Central memory CD4-positive, alpha-beta T cell (primary cell): ENCODE measurements around the gene CR1.
"Not testable (repeated sequence)": the region's sequence is repeated elsewhere in the genome, so short reads cannot be mapped to it uniquely, and the experiment has no call there.

Source experiments
- DNase-seq: peaks from one replicate; pipeline ENCODE4 v3.0.0; 2022
- total RNA-seq, 3 experiments: gene quantifications; one replicate each; lab custom pipeline; 2026; lab: John Stamatoyannopoulos, UW

Gene CR1
- total RNA-seq: 0.07 to 23.9 (median 12.5) reads per million in 3 experiments

DNA sequence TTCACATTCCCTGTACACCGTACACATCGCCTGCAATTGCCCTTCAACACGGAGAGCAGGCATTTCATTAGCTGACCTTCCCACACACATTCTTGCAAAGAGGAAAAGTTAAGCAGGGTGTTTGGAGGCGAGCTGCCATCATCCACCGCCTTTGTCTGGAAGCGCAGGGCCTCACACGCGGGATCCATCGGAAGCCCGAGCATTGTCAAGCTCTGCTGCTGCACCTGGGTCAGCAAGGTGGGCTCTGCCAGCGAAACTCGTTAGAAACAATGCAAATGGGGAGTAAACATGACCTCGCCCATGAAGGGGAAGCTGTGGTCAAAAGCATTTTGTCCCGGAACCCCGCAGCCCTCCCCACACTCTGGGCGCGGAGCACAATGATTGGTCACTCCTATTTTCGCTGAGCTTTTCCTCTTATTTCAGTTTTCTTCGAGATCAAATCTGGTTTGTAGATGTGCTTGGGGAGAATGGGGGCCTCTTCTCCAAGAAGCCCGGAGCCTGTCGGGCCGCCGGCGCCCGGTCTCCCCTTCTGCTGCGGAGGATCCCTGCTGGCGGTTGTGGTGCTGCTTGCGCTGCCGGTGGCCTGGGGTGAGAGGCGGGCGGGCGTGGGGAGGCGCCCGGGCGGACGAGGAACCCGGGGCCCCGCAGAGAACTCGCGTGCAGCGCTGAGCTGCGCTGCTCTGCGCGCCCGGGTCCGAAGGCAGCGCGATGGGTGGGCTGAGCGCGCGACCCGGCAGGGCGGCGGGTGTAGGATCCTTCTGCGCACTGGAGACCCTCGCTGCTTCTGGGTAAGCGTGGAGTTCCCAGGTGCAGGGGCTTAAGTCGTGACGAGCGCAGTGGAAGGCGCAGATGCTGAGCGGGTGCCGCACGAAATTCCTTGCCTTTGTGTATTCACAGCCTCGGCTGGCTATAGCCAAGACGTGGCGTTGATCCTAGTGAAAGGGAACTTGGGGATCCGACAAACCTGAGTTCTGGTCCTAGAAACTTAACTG, at the start of gene CR1:
CR1 (plus strand) TSS at position 357 of the 992 bp plus-strand sequence; CDS start at position 468, 111 bp downstream.
- DNase-seq: peak; percentile 22

DNA sequence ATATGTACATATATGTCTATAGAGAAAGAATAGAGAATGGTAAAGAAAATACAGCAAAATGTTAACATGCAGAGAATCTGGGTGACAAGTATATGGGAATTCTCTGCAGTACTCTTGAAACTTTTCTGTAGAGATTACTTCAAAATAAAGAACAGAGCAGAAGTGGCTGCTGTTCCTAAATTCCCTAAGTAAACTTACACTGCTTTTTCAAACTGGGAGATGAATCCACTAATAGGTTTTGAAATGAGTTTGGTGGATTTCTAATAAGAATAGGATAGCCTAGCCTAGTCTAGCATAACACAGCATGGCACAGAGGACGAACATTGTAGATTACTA, 42.3 kb upstream of the CR1 start:
- DNase-seq: no peak

DNA sequence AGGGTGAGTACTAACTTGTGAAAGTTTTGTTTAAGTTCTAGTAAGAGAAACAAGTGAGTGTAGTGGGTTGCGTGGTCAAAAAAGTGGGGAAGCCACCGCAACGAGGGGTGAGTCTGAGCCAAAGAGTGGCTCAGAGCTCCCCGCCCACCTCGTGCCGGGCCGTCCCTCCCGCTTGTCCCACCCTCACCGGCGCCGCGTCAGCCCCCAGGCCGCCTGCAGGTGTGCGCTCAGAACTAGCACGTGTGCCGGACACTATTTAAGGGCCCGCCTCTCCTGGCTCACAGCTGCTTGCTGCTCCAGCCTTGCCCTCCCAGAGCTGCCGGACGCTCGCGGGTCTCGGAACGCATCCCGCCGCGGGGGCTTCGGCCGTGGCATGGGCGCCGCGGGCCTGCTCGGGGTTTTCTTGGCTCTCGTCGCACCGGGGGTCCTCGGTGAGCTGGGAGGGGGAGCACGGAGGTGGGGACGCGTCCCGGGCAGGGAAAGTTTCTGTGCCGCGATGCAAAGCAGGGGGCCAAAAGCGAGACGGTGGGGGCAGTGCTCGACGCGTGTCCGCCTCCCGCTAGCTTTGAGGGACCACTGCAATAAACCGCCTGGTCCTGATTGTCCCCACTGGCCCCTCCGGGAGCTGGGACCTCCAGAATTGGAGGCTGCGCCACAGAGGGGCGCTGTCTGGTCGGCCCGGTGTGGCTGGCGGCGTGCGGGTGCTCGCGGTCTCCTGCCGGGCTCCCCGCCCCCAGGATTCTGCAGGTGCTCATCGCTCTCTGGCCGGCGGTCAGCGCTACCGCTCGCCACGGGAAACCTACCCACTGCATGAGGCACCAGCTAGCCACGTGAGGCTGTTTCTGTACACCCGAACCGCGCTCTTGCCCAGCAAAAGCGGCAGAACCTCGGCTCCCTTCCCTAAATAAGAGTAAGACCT, 41.7 kb upstream of the CR1 start, which contains the start of gene CR2:
CR2 (plus strand) TSS at position 283 of the 919 bp plus-strand sequence; CDS start at position 374, 91 bp downstream.
- DNase-seq: peak; percentile 16

DNA sequence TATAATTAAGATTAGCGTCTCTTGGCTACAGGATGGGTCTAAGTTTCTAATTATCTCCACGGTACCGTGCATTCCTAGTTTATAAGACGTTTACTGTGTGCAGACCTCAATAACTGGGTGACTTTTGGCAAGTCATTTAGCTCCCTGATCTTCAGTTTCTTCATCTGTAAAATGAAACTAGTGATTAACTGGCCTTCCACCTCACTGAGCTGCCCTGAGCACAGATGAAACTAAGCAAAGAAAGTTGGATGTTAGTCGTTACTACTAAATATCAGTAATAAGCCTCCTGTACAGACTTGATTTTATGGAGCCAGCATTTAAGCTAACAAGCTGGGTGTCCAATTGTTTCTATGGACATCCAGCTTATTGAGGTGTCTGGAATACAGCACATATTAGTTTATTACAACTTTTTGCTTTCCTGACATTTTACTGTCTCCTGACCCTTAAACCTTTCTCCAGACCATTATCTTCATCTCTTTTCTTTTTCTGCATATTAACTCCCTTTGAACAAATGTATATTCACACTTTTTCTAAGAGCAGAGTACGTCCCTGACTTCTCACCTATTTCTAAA, 40.7 kb upstream of the CR1 start:
- no peak for DNase-seq

DNA sequence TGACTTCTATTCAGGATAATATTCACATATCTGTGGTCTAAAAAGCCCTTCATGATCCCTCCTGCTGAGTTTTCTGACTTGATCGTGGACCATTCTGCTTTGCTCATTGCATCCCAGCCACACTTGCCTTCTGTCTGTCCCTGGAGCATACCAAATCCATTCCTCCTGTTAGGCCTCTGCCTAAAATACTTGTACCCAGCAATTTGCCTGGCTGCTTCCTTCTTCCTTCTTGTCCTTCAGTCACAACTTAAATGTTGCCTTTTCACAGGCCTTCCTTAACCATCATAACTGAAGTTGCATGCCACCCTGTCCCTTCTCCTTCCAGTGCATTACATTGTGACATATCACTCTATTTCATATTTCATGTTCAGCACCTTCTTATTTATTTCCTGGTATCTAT, 37.5 kb upstream of the CR1 start:
- no peak for DNase-seq

DNA sequence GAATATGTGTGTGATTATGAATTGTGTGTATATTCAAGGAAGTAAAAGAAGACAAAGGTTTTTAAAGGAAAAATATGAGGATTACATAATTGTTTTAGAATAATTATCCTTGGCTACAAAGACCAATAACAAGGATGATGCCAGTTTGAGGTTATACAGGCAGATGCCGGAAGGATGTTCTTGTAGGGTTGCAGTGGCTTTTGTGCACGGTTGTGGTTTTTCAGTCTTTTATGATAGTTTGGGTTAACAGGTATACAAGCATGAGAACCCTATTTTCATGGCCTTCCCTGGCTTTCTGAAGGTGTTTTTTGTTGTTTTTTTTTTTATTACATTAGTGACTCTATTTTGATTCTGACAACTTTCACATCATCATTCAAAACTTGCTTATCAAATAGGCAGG, 36.9 kb upstream of the CR1 start:
- DNase-seq: peak; percentile 69

DNA sequence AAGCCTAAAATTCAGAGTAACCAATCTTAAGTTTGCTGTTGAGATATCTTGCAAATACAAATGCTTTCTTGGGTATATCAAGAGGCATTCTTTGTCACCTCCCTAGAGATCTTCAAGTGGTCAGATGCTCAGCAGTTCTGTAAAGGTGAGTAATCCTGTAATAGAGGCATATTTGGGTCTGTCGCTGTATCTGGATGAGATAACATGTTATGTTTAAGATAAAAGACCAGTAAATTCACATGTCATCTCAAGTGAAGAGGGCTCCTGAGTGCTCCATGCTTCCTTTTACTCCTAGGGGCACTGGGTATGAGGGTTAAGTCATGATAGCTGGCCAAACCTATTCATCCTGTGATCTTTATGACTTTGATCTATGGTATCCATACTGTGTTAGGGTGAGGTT, 34.3 kb upstream of the CR1 start:
- no peak for DNase-seq

DNA sequence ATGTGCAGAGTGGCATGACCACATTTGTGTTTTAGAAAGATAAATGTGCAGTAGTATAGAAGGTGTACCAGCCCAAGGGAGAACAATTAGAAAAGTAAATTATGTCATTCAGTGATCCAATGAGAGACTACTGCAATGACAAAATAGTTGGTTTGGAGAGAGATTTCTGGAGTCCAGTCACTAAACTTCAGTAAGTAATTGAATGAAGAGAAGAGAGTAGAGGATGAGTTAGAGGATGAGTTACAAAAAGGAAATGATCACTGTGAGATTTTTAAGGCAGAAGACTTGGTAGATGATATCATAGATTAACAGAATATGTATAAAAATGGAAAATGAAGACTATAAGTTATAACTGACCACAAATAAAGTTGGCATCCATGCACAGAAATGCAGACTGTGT, 33.4 kb upstream of the CR1 start:
- DNase-seq: no peak

DNA sequence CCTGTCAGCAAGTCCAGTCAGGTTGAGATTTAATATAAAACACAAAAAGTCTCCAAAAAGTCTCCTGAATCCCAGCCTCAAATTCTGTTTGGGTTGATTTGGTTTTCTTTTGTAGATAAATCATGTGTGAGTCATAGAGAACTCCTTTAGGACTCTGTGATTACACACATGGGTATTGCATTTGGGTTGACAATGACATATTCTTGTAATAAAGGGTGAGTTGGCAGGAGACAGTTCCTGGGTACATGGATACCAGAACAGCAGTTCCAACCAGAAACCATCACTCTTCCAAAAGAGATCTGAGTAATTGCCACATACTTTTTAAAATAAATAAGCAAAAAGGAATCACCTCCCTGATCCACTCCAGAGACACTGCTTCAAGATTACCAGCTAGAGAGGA, 32.9 kb upstream of the CR1 start:
- DNase-seq: no peak

DNA sequence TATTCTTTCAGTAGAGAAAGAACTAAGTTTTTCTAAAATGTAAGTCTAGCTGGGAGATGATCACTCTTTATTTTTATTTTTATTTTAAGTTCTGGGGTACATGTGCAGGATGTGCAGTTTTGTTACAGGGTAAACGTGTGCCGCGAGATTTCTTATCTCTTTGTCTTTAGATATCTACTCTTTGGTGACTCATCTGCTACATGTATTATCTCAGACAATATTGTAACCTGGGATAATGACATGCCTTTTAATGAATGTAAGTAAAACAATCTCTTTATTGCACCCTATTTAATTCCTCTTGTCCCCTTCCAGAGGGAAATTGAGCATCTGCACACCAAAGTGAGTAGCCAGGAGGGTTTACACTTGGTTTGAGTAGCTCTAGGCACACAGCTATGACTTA, 32.4 kb upstream of the CR1 start:
- no peak for DNase-seq

DNA sequence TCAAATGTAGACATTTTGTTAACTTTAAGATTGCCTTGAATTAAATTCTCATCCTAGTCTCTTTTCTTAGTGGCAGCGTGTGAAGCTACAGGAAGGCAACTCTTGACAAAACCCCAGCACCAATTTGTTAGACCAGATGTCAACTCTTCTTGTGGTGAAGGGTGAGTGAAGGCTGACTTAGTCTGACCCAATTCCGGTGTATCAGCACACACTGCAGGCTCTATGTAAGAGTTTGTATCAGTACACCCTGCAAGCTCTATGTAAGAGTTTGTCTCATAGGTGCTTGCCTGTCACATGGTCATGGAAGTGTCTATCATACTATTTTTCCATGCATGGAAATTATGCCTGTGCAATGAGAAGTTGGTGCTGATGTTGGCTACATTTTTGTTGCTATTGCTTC, 25.0 kb upstream of the CR1 start:
- DNase-seq: peak; percentile 41

DNA sequence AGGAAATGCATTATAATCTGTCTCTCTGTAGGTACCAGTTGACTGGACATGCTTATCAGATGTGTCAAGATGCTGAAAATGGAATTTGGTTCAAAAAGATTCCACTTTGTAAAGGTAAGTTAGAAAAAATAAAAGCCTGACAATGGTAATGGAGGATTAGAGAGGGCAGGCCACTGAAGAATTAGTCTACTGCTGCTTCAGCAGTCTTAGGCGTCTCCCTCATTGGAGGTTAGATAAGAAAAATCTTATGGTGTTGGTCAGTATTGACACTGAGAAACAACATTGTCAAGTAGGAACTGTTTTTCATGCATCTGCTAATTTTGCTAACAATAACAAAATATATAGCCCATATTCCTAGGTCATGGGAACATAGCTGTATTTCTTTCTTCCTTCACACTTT, 21.7 kb upstream of the CR1 start:
- no peak for DNase-seq

DNA sequence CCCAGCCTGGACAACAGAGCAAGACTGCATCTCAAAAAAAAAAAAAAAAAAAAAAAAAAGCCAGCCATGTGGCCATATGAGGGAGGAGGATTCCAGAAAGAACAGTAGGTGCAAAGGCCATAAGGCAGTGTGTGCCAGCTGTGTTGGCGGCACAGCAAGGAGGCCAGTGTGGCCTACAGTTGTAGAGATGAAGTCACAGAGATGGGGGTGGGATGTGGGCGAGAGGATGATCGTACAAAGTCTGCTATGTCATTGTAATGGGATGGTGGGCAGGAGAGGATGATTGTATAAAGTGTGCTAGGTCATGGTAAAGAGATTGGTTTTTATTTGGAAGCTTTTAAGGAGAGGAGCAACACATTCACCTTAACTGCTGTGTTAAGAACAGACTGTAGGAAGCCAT, 9.8 kb upstream of the CR1 start:
- DNase-seq: no peak

DNA sequence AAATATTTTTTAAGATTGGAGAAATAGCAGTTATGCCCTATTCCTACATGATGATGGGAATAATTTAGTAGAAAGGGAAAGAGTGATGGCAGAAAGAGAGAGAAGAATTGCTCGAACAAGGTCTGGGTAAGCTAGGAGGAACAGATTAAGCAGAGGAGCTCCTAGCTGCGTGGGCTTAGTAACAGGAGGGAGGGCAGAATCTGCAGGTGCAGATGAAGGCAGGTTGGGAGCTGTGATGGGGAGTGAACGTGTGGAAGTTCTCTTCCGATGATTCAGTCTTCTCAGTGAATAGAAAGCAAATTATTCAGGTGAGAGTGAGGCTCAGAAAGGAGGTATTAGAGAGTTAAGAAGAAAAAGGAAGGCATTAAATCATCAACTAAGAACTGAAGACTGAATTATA, 8.3 kb upstream of the CR1 start:
- DNase-seq: no peak

DNA sequence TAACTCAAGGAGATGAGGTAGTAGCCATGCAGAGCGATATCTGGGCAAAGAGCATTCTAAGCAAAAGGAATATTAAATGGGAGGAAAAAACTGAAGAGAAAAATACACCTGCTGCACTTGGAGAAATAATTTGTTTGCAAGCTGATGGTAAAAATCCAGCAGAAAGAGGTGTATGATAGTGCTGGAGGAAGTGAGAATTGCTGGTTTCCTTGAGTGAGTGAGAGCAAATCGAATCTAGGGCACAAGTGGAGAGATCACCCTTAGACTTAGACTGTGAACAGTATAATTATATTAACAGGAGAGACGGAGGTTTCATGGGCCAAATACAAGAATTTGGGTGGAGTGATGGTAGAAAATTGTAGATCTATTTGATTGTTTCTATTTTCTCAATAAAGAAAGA, 2.7 kb upstream of the CR1 start:
- DNase-seq: no peak

DNA sequence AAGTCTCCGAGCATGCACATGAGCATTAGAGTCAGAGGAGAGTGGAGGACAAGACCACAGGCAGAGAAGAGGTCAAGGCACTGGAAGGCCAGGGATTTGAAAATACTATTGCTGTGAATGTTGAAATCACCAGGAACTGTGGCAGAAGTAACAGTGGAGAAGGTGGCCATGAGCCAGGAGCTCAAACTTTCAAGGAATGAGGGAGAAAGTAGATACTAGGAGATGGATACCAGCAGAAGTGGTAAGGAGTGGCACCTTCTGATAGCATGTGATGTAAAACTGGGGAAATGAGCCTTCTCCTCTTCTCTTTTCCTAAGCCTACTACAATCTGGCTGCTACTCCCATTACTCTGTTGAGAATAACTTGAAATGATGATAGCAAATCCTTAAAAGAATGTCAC, 1.8 kb upstream of the CR1 start:
- no peak for DNase-seq

DNA sequence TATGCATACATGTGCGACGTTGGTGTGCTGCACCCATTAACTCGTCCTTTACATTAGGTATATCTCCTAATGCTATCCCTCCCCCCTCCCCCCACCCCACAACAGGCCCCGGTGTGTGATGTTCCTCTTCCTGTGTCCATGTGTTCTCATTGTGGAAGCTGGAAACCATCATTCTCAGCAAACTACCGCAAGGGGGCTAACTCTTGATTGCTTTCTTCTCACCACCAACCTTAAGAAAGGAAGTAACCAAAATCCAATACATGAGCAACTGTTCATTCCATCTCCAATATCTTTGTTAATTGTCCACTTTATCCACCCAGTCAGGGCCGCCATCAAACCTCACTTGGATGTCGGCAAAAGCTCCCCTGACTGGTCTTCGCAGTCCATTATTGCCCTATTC, 676 bp upstream of the CR1 start:
- not testable (repeated sequence) for DNase-seq

DNA sequence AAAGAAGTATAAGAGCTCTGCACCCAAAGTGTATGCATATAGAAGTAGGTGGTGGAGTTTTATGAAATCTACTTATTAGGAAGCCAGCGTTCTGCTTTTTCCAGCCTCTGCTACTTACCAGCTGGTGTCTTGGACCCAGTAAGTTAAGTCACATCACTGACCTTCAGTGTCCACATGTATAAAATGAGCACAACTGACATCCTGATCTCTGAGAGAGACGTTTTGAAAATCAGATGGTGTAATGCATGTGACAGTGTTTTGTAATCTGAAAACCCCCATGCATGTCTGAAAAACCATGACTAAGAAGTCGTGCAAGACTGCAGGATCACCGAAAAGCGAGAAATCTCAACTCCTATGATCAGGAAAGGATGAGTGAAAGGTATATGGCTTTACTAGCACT, 2.0 kb downstream of the CR1 start:
- DNase-seq: no peak

DNA sequence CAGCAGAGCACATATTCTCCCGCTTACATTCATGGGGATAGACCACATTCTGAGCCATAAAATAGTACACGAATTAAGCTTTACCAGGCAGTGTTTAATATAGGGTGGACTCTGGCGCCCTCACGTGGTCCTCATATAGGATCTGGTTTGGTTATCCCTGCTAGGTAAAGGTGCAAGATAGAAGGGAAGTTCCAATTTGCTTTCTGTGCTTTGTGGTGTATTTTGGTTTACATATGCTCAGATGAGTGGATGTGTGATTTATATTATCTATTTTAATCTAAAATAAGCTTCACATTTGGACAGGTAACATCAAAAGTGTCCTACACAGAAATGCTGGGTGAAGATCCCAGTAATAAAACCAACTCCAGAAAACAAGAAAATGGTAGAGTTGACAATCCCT, 3.6 kb downstream of the CR1 start:
- DNase-seq: peak; percentile 58

DNA sequence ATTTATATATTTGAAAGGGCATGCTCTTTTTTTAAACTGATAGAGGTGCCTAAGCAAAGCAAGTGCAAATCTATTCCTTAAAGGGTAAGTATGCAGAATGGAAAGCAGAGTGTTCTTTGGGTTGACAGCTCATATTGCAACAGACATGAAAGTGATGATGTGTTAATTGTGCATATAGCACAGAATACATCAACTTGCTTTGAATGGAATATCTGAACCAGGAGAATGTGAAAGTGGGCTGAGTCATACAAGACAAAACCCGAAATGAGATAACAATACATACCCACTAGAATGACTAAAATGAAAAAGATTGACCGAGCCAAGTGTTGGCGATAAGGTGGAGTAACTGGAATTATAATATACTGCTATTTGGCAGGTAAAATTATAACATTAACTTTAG, 4.3 kb downstream of the CR1 start:
- no peak for DNase-seq

DNA sequence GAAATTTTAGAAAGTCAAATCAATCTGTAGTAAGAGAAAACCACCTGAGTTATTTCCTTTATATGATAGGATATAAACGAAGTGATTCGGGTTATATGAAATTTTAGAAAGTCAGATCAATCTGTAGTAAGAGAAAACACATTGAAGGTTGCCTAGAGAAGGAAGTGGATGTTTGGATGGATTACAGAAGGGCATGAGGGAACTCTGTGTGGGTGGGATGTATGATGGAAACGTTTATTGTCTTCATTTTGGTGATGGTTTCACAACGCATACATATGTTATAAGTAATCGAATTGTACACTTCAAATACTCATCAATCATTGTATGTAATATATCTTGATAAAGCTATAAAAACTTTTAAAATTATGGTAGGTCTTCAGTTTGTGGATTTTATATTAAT, 5.1 kb downstream of the CR1 start:
- no peak for DNase-seq

DNA sequence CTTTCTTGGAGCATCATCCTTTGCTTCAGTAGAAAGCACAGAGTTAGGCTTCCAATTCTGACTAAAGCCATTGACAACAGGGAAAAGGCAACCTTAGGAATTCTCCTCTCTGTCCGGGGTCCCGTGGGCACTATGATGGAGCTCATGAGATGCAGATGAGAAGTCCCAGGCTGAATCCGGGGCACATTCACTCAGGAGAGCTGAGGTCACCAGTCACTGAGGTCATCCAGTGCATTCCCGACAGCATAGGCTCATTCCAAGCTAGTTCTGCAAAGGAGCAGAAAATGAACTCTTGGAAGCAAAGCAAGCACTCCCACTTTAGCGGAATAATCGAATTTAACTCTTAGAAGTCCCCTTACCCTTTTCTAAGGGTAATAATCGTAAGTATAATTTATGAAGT, 6.8 kb downstream of the CR1 start:
- DNase-seq: no peak

DNA sequence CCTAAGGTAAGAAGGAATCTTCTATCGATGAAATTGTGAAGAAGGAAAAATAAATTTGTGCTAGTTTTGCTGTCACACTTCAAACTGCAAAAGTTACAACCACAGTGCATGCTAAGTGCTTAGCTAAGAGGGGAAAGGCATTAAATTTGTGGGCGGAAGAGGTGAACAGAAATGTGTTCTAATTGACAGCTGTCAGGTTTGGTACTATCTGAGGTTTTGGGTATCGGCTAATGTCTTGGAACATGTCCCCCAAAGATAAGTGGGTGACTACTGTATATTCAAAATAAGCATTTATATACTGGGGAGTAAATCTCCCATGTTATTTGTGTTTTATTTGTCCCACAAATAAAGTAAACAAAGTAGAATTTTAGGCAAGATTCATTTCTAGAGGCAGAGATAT, 8.0 kb downstream of the CR1 start:
- no peak for DNase-seq
